PC-9 (cell line): ENCODE measurements around the gene NFAM1.

Source experiments
- CTCF ChIP-seq: fragments of 200-600 bp; sonication (generic); conservative IDR thresholded peaks from 2 replicates; pipeline ENCODE4 v1.6.1; 2017; ENCODE audit warnings: mixed run types, antibody characterized with exemption, mild to moderate bottlenecking, moderate library complexity
- EZH2 ChIP-seq: fragments of 200-600 bp; sonication (generic); IDR thresholded peaks from 2 replicates; pipeline ENCODE4 v1.8.0; 2017; ENCODE audit warnings: antibody characterized with exemption, low read depth

GRCh38 chr22:42446151-42446550, 13.9 kb upstream of the NFAM1 start:
- no peak for TF ChIP-seq CTCF
- TF ChIP-seq EZH2 = no peak
